NOMO-1 (cell line): ENCODE results near the gene NCOR2.

Experiments used
- DNase-seq, 2 experiments: peaks; one replicate each; lab custom pipeline; 2025; ENCODE audit not compliant: unreplicated experiment in 2 of 2; lab: John Stamatoyannopoulos, UW

The NCOR2 gene

GRCh38 chr12:124577986-124578385 lies 10.6 kb upstream of the NCOR2 start:
- DNase-seq, result no peak

- DNase-seq, result no peak
Measured at GRCh38 chr12:124577374-124577773, 10.0 kb upstream of the NCOR2 start.

- no peak for DNase-seq
Measured at GRCh38 chr12:124576061-124576650, 8.7 kb upstream of the NCOR2 start.

GRCh38 chr12:124573839-124574786 lies 6.7 kb upstream of the NCOR2 start:
- peak in 1 of 2 experiments; percentile 17 for DNase-seq

GRCh38 chr12:124571556-124571955 lies 4.1 kb upstream of the NCOR2 start:
- no peak for DNase-seq

- no peak for DNase-seq
Measured at GRCh38 chr12:124570810-124571209, 3.4 kb upstream of the NCOR2 start.

GRCh38 chr12:124569375-124570148 lies 2.1 kb upstream of the NCOR2 start:
- DNase-seq, result no peak

- DNase-seq, result peak; percentile 90 to 93
Measured at GRCh38 chr12:124568431-124569374, 1.3 kb upstream of the NCOR2 start.

GRCh38 chr12:124567673-124568373 lies 411 bp upstream of the NCOR2 start:
- DNase-seq, result peak; percentile 80 to 94

GRCh38 chr12:124566161-124566996 lies 1.0 kb downstream of the NCOR2 start:
- peak; percentile 41 to 63 for DNase-seq

- no peak for DNase-seq
Measured at GRCh38 chr12:124565656-124566160, 1.7 kb downstream of the NCOR2 start.

GRCh38 chr12:124564971-124565491 lies 2.4 kb downstream of the NCOR2 start:
- DNase-seq, result no peak

GRCh38 chr12:124564232-124564958 lies 3.0 kb downstream of the NCOR2 start:
- DNase-seq, result no peak

GRCh38 chr12:124563809-124564208 lies 3.6 kb downstream of the NCOR2 start:
- DNase-seq, result no peak

GRCh38 chr12:124563401-124563800 lies 4.0 kb downstream of the NCOR2 start:
- no peak for DNase-seq

GRCh38 chr12:124562796-124563181 lies 4.6 kb downstream of the NCOR2 start:
- no peak for DNase-seq

GRCh38 chr12:124562018-124562795 lies 5.2 kb downstream of the NCOR2 start:
- DNase-seq, result no peak
